Measurements from ENCODE around the gene ZBTB40. TPM values are rescaled to one million over a fixed set of nuclear protein-coding genes. Genes with fewer than 3 reads are reported as not detected.

Gene ZBTB40
- polyA plus RNA-seq, 3 donors, result 1.1 to 17.8 (median 1.3) TPM

DNA sequence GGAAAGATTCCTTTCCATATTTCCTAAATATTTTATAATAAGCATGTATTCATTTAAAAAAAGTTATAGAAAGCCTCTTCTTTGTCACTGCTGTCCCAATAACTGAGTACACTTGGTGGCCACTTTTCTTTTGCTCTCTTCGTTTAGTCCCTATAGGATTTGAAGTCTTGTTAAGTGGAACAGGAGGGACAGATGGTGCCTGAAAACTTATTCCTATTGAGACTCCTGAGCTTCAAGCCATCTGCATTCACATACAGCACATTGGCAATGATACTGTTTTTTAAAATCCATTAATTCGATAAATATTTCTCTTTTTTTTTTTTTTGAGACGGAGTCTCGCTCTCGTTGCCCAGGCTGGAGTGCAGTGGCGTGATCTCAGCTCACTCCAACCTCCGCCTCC lies 2.0 kb upstream of the ZBTB40 start:
- Mint-ChIP-seq H3K4me1 (peaks cover 19% of the 10 kb centered on the region), H3K9me3 (peaks cover 0 to 3% (median 0%) of the 10 kb centered on the region in 7 donors), H3K27ac (no peak overlapping the region), H3K36me3 (no peaks in the 10 kb centered on the region), H3K4me3 (no peak overlapping the region), H3K27me3 (ENCODE audit: low read depth in 3 of 3) (peaks cover 4 to 12% (median 7%) of the 10 kb centered on the region in 3 donors)
- H3K4me3 ChIP-seq (replicated peaks in 1 of 3; ENCODE audit: low read depth in 2 of 3, low read length in 3 of 3), result no peak overlapping the region
- no peak overlapping the region for H3K4me2 ChIP-seq (replicated peaks; ENCODE audit: extremely low read depth, low read length, poor library complexity, severe bottlenecking)
- peaks cover 22% of the 10 kb centered on the region for H3K79me2 ChIP-seq (ENCODE audit: insufficient read depth, low read length)
- TF ChIP-seq, protein P1, sequence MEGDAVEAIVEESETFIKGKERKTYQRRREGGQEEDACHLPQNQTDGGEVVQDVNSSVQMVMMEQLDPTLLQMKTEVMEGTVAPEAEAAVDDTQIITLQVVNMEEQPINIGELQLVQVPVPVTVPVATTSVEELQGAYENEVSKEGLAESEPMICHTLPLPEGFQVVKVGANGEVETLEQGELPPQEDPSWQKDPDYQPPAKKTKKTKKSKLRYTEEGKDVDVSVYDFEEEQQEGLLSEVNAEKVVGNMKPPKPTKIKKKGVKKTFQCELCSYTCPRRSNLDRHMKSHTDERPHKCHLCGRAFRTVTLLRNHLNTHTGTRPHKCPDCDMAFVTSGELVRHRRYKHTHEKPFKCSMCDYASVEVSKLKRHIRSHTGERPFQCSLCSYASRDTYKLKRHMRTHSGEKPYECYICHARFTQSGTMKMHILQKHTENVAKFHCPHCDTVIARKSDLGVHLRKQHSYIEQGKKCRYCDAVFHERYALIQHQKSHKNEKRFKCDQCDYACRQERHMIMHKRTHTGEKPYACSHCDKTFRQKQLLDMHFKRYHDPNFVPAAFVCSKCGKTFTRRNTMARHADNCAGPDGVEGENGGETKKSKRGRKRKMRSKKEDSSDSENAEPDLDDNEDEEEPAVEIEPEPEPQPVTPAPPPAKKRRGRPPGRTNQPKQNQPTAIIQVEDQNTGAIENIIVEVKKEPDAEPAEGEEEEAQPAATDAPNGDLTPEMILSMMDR (IDR thresholded peaks at IDR 0.05), result no peak
- intact Hi-C loops (cut with micrococcal nuclease), result no loop called here
- no peak overlapping the region for H3K9ac ChIP-seq (ENCODE audit: insufficient read depth, low read length, poor library complexity, severe bottlenecking)
- no peaks in the 10 kb centered on the region for H3K27me3 ChIP-seq (ENCODE audit: control insufficient read depth in 2 of 2, insufficient read depth in 2 of 2, low read length in 2 of 2)
- peaks cover 13 to 19% of the 10 kb centered on the region in 2 donors for H3K4me1 ChIP-seq (ENCODE audit: control insufficient read depth in 1 of 2, insufficient read depth in 2 of 2, low read length in 2 of 2)
- no peak overlapping the region for H2AFZ ChIP-seq (ENCODE audit: insufficient read depth, low read depth, low read length, poor library complexity, severe bottlenecking)
- DNase-seq, result no peak
- 98% methylated on average over 6 of the region's 7 CpGs for WGBS (ENCODE audit: insufficient coverage)
- H3K9me3 ChIP-seq (replicated peaks in 1 of 2; ENCODE audit: control insufficient read depth in 1 of 2, insufficient read depth in 1 of 2, low read length in 2 of 2), result no peaks in the 10 kb centered on the region
- H4K20me1 ChIP-seq (ENCODE audit: insufficient read depth, low read length), result no peaks in the 10 kb centered on the region
- H3K27ac ChIP-seq (ENCODE audit: low read depth in 1 of 2, low read length in 2 of 2), result no peak overlapping the region
- no peaks in the 10 kb centered on the region for H3K36me3 ChIP-seq (replicated peaks in 1 of 2; ENCODE audit: control insufficient read depth in 1 of 2, insufficient read depth in 2 of 2, low read length in 2 of 2)

DNA sequence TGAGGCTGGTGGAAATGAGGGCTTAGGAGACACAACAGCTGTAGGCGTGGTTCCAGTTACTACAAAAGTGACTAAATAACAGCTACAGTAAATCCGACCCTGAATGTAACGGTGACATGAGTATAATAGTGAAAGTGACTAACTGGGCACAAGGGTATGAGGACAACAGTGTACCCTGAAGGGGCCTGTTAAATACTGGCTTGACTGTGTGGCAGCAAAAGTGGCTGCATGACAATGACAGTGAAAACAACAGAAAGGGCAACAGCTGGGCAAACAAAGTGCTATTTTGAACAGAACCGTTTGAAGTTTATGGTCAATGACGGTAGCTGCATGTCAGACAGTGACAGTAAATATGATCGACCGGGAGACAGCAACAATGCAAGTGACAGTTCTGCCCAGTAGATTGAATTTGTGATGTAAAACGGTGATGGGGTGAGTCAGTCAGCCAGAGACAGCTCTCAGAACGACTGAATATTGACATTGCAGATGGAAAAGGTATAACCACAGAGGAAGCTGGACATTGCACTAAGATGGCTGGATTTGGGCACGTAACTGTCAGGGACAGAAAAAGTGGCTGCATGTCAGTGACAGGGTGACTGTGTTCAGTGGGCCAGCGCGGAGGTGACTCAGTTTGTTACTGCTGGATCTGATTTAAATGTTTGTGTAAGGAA lies 1.2 kb upstream of the ZBTB40 start:
- H3K4me2 ChIP-seq (replicated peaks; ENCODE audit: extremely low read depth, low read length, poor library complexity, severe bottlenecking), result no peak overlapping the region
- Mint-ChIP-seq H3K27me3 (ENCODE audit: low read depth in 3 of 3) (peaks cover 0 to 8% (median 2%) of the 10 kb centered on the region in 3 donors), H3K36me3 (peaks cover 0 to 4% of the 10 kb centered on the region in 2 donors), H3K9me3 (peaks cover 0 to 3% (median 0%) of the 10 kb centered on the region in 7 donors), H3K4me1 (peaks cover 19% of the 10 kb centered on the region), H3K27ac (peak overlapping the region in 1 of 7 donors; percentile 91), H3K4me3 (peak overlapping the region in 1 of 2 donors; percentile 87)
- H3K27ac ChIP-seq (ENCODE audit: low read depth in 1 of 2, low read length in 2 of 2), result no peak overlapping the region
- 90% methylated on average over 11 of the region's 12 CpGs for WGBS (ENCODE audit: insufficient coverage)
- no peak overlapping the region for H3K9ac ChIP-seq (ENCODE audit: insufficient read depth, low read length, poor library complexity, severe bottlenecking)
- H2AFZ ChIP-seq (ENCODE audit: insufficient read depth, low read depth, low read length, poor library complexity, severe bottlenecking), result peak overlapping the region; percentile 98
- H3K27me3 ChIP-seq (ENCODE audit: control insufficient read depth in 2 of 2, insufficient read depth in 2 of 2, low read length in 2 of 2), result no peaks in the 10 kb centered on the region
- H3K4me3 ChIP-seq (replicated peaks in 1 of 3; ENCODE audit: low read depth in 2 of 3, low read length in 3 of 3), result no peak overlapping the region
- H3K9me3 ChIP-seq (replicated peaks in 1 of 2; ENCODE audit: control insufficient read depth in 1 of 2, insufficient read depth in 1 of 2, low read length in 2 of 2), result no peaks in the 10 kb centered on the region
- H3K36me3 ChIP-seq (replicated peaks in 1 of 2; ENCODE audit: control insufficient read depth in 1 of 2, insufficient read depth in 2 of 2, low read length in 2 of 2), result no peaks in the 10 kb centered on the region
- peaks cover 30% of the 10 kb centered on the region for H3K79me2 ChIP-seq (ENCODE audit: insufficient read depth, low read length)
- intact Hi-C loops (cut with micrococcal nuclease), result no loop called here
- no peaks in the 10 kb centered on the region for H4K20me1 ChIP-seq (ENCODE audit: insufficient read depth, low read length)
- DNase-seq, result no peak
- TF ChIP-seq, protein P1 (IDR thresholded peaks at IDR 0.05), result no peak
- peaks cover 13 to 19% of the 10 kb centered on the region in 2 donors for H3K4me1 ChIP-seq (ENCODE audit: control insufficient read depth in 1 of 2, insufficient read depth in 2 of 2, low read length in 2 of 2)
